Measurements from ENCODE around the gene CDC34. TPM values are rescaled to one million over a fixed set of nuclear protein-coding genes. Genes with fewer than 3 reads are reported as not detected.

The CDC34 gene
- total and polyA plus RNA-seq, 9 of the 15 experiments (the other 6 are each of a cell fraction or from before 2014, with no cell fraction given), result 0.80 to 203 (median 65.5) TPM

DNA sequence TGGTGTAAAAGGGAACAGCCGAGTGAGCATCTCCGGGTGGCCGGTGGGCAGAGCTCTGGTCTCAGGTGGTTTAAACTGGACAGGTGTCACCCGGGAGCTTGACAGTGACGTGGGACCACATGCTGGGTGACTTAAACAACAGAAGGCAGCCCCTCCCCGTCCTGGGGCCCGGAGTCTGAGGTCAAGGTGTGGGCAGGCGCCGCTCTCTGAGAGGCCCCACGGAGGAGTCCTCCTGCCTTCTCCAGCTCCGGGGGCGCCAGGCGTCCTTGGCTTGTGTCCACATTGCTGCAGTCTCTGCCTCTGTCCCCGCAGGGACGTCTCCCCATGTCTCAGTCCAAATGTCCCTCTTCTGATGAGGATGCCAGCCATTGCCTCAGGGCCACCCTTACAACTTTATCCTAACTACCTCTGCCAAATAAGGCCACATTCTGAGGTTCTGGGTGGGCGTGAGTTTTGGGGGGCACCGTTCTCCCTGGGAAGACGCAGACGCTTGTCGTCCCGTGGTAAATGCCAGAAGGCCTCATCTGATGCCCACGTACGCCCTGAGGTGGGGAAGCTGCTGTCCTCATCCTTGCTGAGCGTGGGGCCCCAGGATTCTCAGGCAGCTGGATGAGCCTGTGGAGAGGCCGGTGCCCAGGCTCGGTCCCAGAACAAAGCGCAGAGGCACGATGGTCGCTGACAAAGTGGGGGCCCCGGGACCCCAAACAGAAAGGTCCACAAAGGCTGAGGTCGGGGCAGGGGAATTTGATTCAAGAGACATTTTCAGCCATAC lies 25.2 kb downstream of the CDC34 start (continued):
- TF ChIP-seq, protein P1, sequence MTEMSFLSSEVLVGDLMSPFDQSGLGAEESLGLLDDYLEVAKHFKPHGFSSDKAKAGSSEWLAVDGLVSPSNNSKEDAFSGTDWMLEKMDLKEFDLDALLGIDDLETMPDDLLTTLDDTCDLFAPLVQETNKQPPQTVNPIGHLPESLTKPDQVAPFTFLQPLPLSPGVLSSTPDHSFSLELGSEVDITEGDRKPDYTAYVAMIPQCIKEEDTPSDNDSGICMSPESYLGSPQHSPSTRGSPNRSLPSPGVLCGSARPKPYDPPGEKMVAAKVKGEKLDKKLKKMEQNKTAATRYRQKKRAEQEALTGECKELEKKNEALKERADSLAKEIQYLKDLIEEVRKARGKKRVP (CRISPR knock-in tag; IDR thresholded peaks at IDR 0.05), result no peak
- TF ChIP-seq SRSF7 (optimal IDR thresholded peaks at IDR 0.05; ENCODE audit: low read depth, low read length) (no peak), ZNF133 (CRISPR knock-in tag; IDR thresholded peaks at IDR 0.05) (no peak), U2AF1 (optimal IDR thresholded peaks at IDR 0.05; ENCODE audit: low read depth, low read length) (no peak), ZNF830 (CRISPR knock-in tag; IDR thresholded peaks at IDR 0.05) (no peak), ZNF175 (CRISPR knock-in tag; IDR thresholded peaks at IDR 0.05; ENCODE audit: low read depth) (no peak), GABPA (tag; conservative IDR thresholded peaks at IDR 0.05; ENCODE audit: low read depth) (no peak), TEAD1 (CRISPR knock-in tag; IDR thresholded peaks at IDR 0.05) (no peak), ZBTB7A (IDR thresholded peaks at IDR 0.05; ENCODE audit: borderline replicate concordance, control insufficient read depth, low read depth, low read length) (0 out of 2 replicates have a peak, but pooled peaks have one; percentile 58), ZNF197 (CRISPR knock-in tag; IDR thresholded peaks at IDR 0.05; ENCODE audit: low read depth) (no peak), TAF7 (tag; IDR thresholded peaks at IDR 0.05) (no peak), KAT7 (CRISPR knock-in tag; IDR thresholded peaks at IDR 0.05; ENCODE audit: borderline replicate concordance) (0 out of 2 replicates have a peak, but pooled peaks have one; percentile 2)
- TF ChIP-seq, protein P2, sequence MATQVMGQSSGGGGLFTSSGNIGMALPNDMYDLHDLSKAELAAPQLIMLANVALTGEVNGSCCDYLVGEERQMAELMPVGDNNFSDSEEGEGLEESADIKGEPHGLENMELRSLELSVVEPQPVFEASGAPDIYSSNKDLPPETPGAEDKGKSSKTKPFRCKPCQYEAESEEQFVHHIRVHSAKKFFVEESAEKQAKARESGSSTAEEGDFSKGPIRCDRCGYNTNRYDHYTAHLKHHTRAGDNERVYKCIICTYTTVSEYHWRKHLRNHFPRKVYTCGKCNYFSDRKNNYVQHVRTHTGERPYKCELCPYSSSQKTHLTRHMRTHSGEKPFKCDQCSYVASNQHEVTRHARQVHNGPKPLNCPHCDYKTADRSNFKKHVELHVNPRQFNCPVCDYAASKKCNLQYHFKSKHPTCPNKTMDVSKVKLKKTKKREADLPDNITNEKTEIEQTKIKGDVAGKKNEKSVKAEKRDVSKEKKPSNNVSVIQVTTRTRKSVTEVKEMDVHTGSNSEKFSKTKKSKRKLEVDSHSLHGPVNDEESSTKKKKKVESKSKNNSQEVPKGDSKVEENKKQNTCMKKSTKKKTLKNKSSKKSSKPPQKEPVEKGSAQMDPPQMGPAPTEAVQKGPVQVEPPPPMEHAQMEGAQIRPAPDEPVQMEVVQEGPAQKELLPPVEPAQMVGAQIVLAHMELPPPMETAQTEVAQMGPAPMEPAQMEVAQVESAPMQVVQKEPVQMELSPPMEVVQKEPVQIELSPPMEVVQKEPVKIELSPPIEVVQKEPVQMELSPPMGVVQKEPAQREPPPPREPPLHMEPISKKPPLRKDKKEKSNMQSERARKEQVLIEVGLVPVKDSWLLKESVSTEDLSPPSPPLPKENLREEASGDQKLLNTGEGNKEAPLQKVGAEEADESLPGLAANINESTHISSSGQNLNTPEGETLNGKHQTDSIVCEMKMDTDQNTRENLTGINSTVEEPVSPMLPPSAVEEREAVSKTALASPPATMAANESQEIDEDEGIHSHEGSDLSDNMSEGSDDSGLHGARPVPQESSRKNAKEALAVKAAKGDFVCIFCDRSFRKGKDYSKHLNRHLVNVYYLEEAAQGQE (IDR thresholded peaks at IDR 0.05; ENCODE audit: borderline replicate concordance), result peak; percentile 83
- TF ChIP-seq, protein P2 (CRISPR knock-in tag; IDR thresholded peaks at IDR 0.05; ENCODE audit: low read depth), result no peak
- TF ChIP-seq, protein P3, sequence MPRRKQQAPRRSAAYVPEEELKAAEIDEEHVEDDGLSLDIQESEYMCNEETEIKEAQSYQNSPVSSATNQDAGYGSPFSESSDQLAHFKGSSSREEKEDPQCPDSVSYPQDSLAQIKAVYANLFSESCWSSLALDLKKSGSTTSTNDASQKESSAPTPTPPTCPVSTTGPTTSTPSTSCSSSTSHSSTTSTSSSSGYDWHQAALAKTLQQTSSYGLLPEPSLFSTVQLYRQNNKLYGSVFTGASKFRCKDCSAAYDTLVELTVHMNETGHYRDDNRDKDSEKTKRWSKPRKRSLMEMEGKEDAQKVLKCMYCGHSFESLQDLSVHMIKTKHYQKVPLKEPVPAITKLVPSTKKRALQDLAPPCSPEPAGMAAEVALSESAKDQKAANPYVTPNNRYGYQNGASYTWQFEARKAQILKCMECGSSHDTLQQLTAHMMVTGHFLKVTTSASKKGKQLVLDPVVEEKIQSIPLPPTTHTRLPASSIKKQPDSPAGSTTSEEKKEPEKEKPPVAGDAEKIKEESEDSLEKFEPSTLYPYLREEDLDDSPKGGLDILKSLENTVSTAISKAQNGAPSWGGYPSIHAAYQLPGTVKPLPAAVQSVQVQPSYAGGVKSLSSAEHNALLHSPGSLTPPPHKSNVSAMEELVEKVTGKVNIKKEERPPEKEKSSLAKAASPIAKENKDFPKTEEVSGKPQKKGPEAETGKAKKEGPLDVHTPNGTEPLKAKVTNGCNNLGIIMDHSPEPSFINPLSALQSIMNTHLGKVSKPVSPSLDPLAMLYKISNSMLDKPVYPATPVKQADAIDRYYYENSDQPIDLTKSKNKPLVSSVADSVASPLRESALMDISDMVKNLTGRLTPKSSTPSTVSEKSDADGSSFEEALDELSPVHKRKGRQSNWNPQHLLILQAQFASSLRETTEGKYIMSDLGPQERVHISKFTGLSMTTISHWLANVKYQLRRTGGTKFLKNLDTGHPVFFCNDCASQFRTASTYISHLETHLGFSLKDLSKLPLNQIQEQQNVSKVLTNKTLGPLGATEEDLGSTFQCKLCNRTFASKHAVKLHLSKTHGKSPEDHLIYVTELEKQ (CRISPR knock-in tag; IDR thresholded peaks at IDR 0.05), result no peak

All from K562 (cell line).